PC-3 (cell line): ENCODE results near the gene GPR108.

Experiments used
- CTCF ChIP-seq: fragments of 300-600 bp; sonication (generic); conservative IDR thresholded peaks from 2 replicates; pipeline ENCODE4 v1.5.1; 2017; ENCODE audit warnings: antibody characterized with exemption, low read depth, mild to moderate bottlenecking, low read length
- EZH2phosphoT487 ChIP-seq: fragments of 300-600 bp; sonication (generic); IDR thresholded peaks from 2 replicates; pipeline ENCODE4 v1.6.1; 2018; ENCODE audit warnings: mild to moderate bottlenecking, antibody characterized with exemption, low read length, borderline replicate concordance

- TF ChIP-seq CTCF, result no peak
- no peak for TF ChIP-seq EZH2phosphoT487
Measured at GRCh38 chr19:6717441-6717971, 19.9 kb downstream of the GPR108 start.
